Keratinocyte (primary cell): ENCODE results near the gene NOL7. TPM values are rescaled to one million over a fixed set of nuclear protein-coding genes. Genes with fewer than 3 reads are reported as not detected.

Experiments
- DNase-seq: peaks from one replicate; pipeline ENCODE4 v3.0.0-alpha.2; 2011; ENCODE audit warnings: low read depth, missing footprints, low spot score
- FAIRE-seq: peaks from 2 replicates; lab custom pipeline; 2011; peaks lifted over from hg19 to GRCh38; lab: Jason Lieb, UNC
- H2AFZ ChIP-seq: 2 replicates; pipeline ENCODE4 v1.6.0; 2012; ENCODE audit warnings: low read length, control low read depth, inconsistent platforms; ENCODE audit not compliant: control insufficient read depth
- H3K27ac ChIP-seq: 2 replicates; pipeline ENCODE4 v1.5.1; 2011; ENCODE audit warnings: low read length; ENCODE audit not compliant: control insufficient read depth, insufficient read depth
- H3K27me3 ChIP-seq: 3 replicates; pipeline ENCODE4 v1.6.0; 2011; ENCODE audit warnings: low read length; ENCODE audit not compliant: control insufficient read depth, insufficient read depth; ENCODE audit errors: extremely low read depth
- H3K36me3 ChIP-seq, 2 experiments: 2 replicates in 1 of 2; 3 replicates in 1 of 2; pipeline ENCODE4 v1.5.1; 2011; ENCODE audit warnings: low read length in 2 of 2, mild to moderate bottlenecking in 1 of 2; ENCODE audit not compliant: control insufficient read depth in 2 of 2, insufficient read depth in 2 of 2; ENCODE audit errors: extremely low read depth in 1 of 2
- H3K4me1 ChIP-seq: 3 replicates; pipeline ENCODE4 v1.5.1; 2011; ENCODE audit warnings: low read length; ENCODE audit not compliant: control insufficient read depth, insufficient read depth; ENCODE audit errors: extremely low read depth
- H3K4me2 ChIP-seq: 3 replicates; pipeline ENCODE4 v1.6.0; 2011; ENCODE audit warnings: low read depth, low read length; ENCODE audit not compliant: control insufficient read depth, insufficient read depth; ENCODE audit errors: extremely low read depth
- H3K4me3 ChIP-seq, 3 experiments: fragments of 200-600 bp in 1 of 3; sonication (generic) in 1 of 3; 2 replicates in 2 of 3; 3 replicates in 1 of 3; pipeline ENCODE4 v1.5.1; 2011 to 2016; ENCODE audit warnings: low read length in 3 of 3, mild to moderate bottlenecking in 3 of 3, control low read depth in 2 of 3, inconsistent platforms in 1 of 3, low read depth in 1 of 3, mixed read lengths in 1 of 3, mixed run types in 1 of 3, moderate library complexity in 1 of 3; ENCODE audit not compliant: control insufficient read depth in 2 of 3, insufficient read depth in 2 of 3; ENCODE audit errors: extremely low read depth in 1 of 3
- H3K79me2 ChIP-seq: 2 replicates; pipeline ENCODE4 v1.6.0; 2012; ENCODE audit warnings: low read length; ENCODE audit not compliant: control insufficient read depth, insufficient read depth
- H3K9ac ChIP-seq: 3 replicates; pipeline ENCODE4 v1.6.0; 2011; ENCODE audit warnings: low read length; ENCODE audit not compliant: control insufficient read depth, insufficient read depth; ENCODE audit errors: extremely low read depth
- H3K9me1 ChIP-seq: 3 replicates; pipeline ENCODE4 v1.6.0; 2011; ENCODE audit warnings: low read length; ENCODE audit not compliant: control insufficient read depth, insufficient read depth; ENCODE audit errors: extremely low read depth
- H3K9me3 ChIP-seq: 2 replicates; pipeline ENCODE4 v1.5.1; 2012; ENCODE audit warnings: low read depth, low read length; ENCODE audit not compliant: control insufficient read depth
- H4K20me1 ChIP-seq: 3 replicates; pipeline ENCODE4 v1.6.0; 2011; ENCODE audit warnings: low read length; ENCODE audit not compliant: control insufficient read depth, insufficient read depth; ENCODE audit errors: extremely low read depth
- EZH2 ChIP-seq: IDR thresholded peaks from one replicate; pipeline ENCODE4 v1.6.1; 2012; ENCODE audit warnings: inconsistent platforms, mild to moderate bottlenecking, low read length, moderate library complexity
- dilution Hi-C: fragments of 300-500 bp; cut with MboI; formaldehyde crosslinking; loops from one replicate; pipeline ENCODE4 v1.7.0; 2020; ENCODE audit warnings: low sequenced_read_pairs; ENCODE audit not compliant: extremely low pct_ligation_motif_present
- polyA plus RNA-seq, 5 experiments: library from polyadenylated mRNA; depleted of rRNA in 3 of 5; stranded (reverse) in 3 of 5; stranded (forward) in 1 of 5; unstranded in 1 of 5; fragments of >200 nt; gene quantifications; 1 replicate in 1 of 5; 2 replicates in 3 of 5; 3 replicates in 1 of 5; pipeline versions ENCODE4 v1.2.1 to v1.2.3, GENCODE V29; 2011 to 2012; ENCODE audit warnings: missing spikeins in 2 of 5, low read depth in 1 of 5, low replicate concordance in 1 of 5
- TF ChIP-seq, protein P1 (sequence below), 3 experiments: IDR thresholded peaks in 1 of 3; conservative IDR thresholded peaks in 1 of 3; optimal IDR thresholded peaks in 1 of 3; 2 replicates in 2 of 3; 3 replicates in 1 of 3; pipeline versions ENCODE3 to v1.5.1; 2011; ENCODE audit warnings: low read length in 3 of 3, mild to moderate bottlenecking in 3 of 3, moderate library complexity in 2 of 3, control low read depth in 1 of 3, inconsistent platforms in 1 of 3; ENCODE audit not compliant: insufficient read depth in 2 of 3; ENCODE audit errors: extremely low read depth in 1 of 3

NOL7 gene
- polyA plus RNA-seq, 1 donor (not counting 4 experiments of a cell fraction or from before 2014, with no cell fraction given), result 45.3 TPM

DNA sequence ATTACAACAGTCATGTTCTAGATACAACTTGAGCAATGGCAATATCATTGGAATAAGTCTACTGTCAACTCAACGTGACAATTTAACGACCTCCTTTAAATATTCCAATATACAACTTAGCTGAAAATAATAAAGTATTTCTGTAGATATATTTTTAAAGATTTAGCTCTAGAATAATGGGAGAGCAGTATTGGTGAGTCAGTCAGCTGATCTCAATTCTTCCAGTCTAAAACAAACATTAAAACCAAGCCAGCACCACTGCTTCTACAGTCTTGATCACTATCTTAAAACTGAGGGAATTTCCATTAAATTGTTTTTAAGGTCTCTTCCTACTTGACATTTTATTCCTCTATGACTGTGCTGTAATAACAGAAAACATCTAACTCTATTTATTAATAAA lies 38.2 kb downstream of the NOL7 start:
- FAIRE-seq (no peak), DNase-seq (no peak)
- Histone ChIP-seq H3K27me3 (no peaks in the 10 kb centered on the region), H3K4me3 (no peak overlapping the region), H4K20me1 (no peaks in the 10 kb centered on the region), H2AFZ (no peak overlapping the region), H3K9me1 (no peaks in the 10 kb centered on the region), H3K4me1 (no peaks in the 10 kb centered on the region), H3K79me2 (no peaks in the 10 kb centered on the region), H3K9ac (no peak overlapping the region), H3K4me2 (no peak overlapping the region), H3K9me3 (no peaks in the 10 kb centered on the region), H3K27ac (no peak overlapping the region), H3K36me3 (peaks cover under 1 to 2% of the 10 kb centered on the region in 2 experiments)
- TF ChIP-seq EZH2, result no peak
- TF ChIP-seq, protein P1, sequence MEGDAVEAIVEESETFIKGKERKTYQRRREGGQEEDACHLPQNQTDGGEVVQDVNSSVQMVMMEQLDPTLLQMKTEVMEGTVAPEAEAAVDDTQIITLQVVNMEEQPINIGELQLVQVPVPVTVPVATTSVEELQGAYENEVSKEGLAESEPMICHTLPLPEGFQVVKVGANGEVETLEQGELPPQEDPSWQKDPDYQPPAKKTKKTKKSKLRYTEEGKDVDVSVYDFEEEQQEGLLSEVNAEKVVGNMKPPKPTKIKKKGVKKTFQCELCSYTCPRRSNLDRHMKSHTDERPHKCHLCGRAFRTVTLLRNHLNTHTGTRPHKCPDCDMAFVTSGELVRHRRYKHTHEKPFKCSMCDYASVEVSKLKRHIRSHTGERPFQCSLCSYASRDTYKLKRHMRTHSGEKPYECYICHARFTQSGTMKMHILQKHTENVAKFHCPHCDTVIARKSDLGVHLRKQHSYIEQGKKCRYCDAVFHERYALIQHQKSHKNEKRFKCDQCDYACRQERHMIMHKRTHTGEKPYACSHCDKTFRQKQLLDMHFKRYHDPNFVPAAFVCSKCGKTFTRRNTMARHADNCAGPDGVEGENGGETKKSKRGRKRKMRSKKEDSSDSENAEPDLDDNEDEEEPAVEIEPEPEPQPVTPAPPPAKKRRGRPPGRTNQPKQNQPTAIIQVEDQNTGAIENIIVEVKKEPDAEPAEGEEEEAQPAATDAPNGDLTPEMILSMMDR (optimal IDR thresholded peaks at IDR 0.05 in 1 of 3, IDR thresholded peaks at IDR 0.05 in 1 of 3, conservative IDR thresholded peaks at IDR 0.05 in 1 of 3; ENCODE audit: extremely low read depth in 1 of 3, insufficient read depth in 2 of 3, low read length in 3 of 3), result no peak
- dilution Hi-C loops, result no loop called here

DNA sequence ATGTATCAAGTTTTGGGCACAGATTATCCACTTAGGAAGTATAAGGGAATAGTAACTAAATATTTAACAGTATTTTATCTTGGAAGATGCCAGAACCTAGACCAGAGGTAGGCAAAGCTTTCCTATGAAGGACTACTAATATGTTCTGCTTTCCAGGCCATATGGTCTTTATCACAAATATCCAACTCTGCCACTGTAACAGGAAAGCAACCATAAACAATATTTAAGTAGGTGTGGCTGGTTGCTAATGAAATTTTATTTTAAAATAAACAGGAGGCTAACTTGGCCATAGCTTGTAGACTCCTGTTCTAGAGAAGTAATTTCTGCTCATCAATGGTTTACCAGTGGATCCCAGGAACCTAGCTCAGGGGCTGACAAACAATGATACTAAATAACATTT lies 39.4 kb downstream of the NOL7 start:
- no peak overlapping the region for H3K27ac ChIP-seq
- FAIRE-seq, result no peak
- H4K20me1 ChIP-seq, result no peaks in the 10 kb centered on the region
- no peak overlapping the region for H3K4me3 ChIP-seq
- no peak overlapping the region for H3K9ac ChIP-seq
- H3K36me3 ChIP-seq, result peaks cover 0 to 2% of the 10 kb centered on the region in 2 experiments
- H3K9me3 ChIP-seq, result no peaks in the 10 kb centered on the region
- TF ChIP-seq, protein P1 (optimal IDR thresholded peaks at IDR 0.05 in 1 of 3, IDR thresholded peaks at IDR 0.05 in 1 of 3, conservative IDR thresholded peaks at IDR 0.05 in 1 of 3; ENCODE audit: extremely low read depth in 1 of 3, insufficient read depth in 2 of 3, low read length in 3 of 3), result no peak
- H3K4me1 ChIP-seq, result no peaks in the 10 kb centered on the region
- no peak overlapping the region for H3K4me2 ChIP-seq
- dilution Hi-C loops, result no loop called here
- no peak for DNase-seq
- H3K9me1 ChIP-seq, result no peaks in the 10 kb centered on the region
- peaks cover 7% of the 10 kb centered on the region for H3K79me2 ChIP-seq
- H2AFZ ChIP-seq, result no peak overlapping the region
- no peaks in the 10 kb centered on the region for H3K27me3 ChIP-seq
